ENCODE data around the gene SCUBE1. TPM values are rescaled to one million over a fixed set of nuclear protein-coding genes. Genes with fewer than 3 reads are reported as not detected.
A peak's percentile ranks its signal among the peaks of the same experiment; 100 is the strongest.

Gene SCUBE1
- polyA plus RNA-seq, 1 donor from 2014 or later: not detected

- peaks cover 0 to 2% (median 1%) of the 10 kb centered on the region in 3 donors for H3K4me1 Mint-ChIP-seq
- H3K4me3 Mint-ChIP-seq: no peak overlapping the region
- no peaks in the 10 kb centered on the region for H3K27me3 Mint-ChIP-seq
- no peak overlapping the region for H3K27ac Mint-ChIP-seq
- peaks cover 10% of the 10 kb centered on the region for H3K36me3 Mint-ChIP-seq
- H3K9me3 Mint-ChIP-seq: no peaks in the 10 kb centered on the region
Observed at GRCh38 chr22:43177479-43177878, 165.7 kb downstream of the SCUBE1 start.

- Mint-ChIP-seq H3K9me3 (no peaks in the 10 kb centered on the region), H3K36me3 (peaks cover 8% of the 10 kb centered on the region), H3K27me3 (no peaks in the 10 kb centered on the region), H3K27ac (no peak overlapping the region), H3K4me3 (peak overlapping the region in 1 of 4 donors; percentile 34), H3K4me1 (peaks cover 0 to 2% (median 0%) of the 10 kb centered on the region in 3 donors)
Observed at GRCh38 chr22:43176090-43176489, 167.1 kb downstream of the SCUBE1 start.

- Mint-ChIP-seq H3K9me3 (no peaks in the 10 kb centered on the region), H3K27ac (no peak overlapping the region), H3K4me3 (no peak overlapping the region), H3K4me1 (peaks cover 0 to 2% (median 0%) of the 10 kb centered on the region in 3 donors), H3K27me3 (no peaks in the 10 kb centered on the region), H3K36me3 (peaks cover 7% of the 10 kb centered on the region)
Observed at GRCh38 chr22:43174941-43175531, 168.1 kb downstream of the SCUBE1 start.

- H3K4me1 Mint-ChIP-seq: peaks cover 0 to 2% (median 0%) of the 10 kb centered on the region in 3 donors
- no peaks in the 10 kb centered on the region for H3K27me3 Mint-ChIP-seq
- no peaks in the 10 kb centered on the region for H3K9me3 Mint-ChIP-seq
- H3K36me3 Mint-ChIP-seq: peaks cover 7% of the 10 kb centered on the region
- no peak overlapping the region for H3K4me3 Mint-ChIP-seq
- no peak overlapping the region for H3K27ac Mint-ChIP-seq
Observed at GRCh38 chr22:43173976-43174720, 169.0 kb downstream of the SCUBE1 start.

- Mint-ChIP-seq H3K36me3 (peaks cover 6% of the 10 kb centered on the region), H3K4me1 (peaks cover 0 to 2% (median 0%) of the 10 kb centered on the region in 3 donors), H3K27ac (no peak overlapping the region), H3K4me3 (no peak overlapping the region), H3K9me3 (no peaks in the 10 kb centered on the region), H3K27me3 (no peaks in the 10 kb centered on the region)
Observed at GRCh38 chr22:43173566-43173965, 169.6 kb downstream of the SCUBE1 start.

GRCh38 chr22:43172191-43172590 lies 171.0 kb downstream of the SCUBE1 start:
- Mint-ChIP-seq H3K4me3 (peak overlapping the region in 1 of 4 donors; percentile 47), H3K27ac (no peak overlapping the region), H3K4me1 (no peaks in the 10 kb centered on the region), H3K36me3 (peaks cover 5% of the 10 kb centered on the region), H3K27me3 (no peaks in the 10 kb centered on the region), H3K9me3 (no peaks in the 10 kb centered on the region)

GRCh38 chr22:43171607-43172006 lies 171.6 kb downstream of the SCUBE1 start:
- no peaks in the 10 kb centered on the region for H3K9me3 Mint-ChIP-seq
- peaks cover 5% of the 10 kb centered on the region for H3K36me3 Mint-ChIP-seq
- H3K27me3 Mint-ChIP-seq: no peaks in the 10 kb centered on the region
- no peak overlapping the region for H3K4me3 Mint-ChIP-seq
- H3K27ac Mint-ChIP-seq: no peak overlapping the region
- no peaks in the 10 kb centered on the region for H3K4me1 Mint-ChIP-seq

- Mint-ChIP-seq H3K4me3 (no peak overlapping the region), H3K4me1 (no peaks in the 10 kb centered on the region), H3K27me3 (no peaks in the 10 kb centered on the region), H3K27ac (no peak overlapping the region), H3K36me3 (peaks cover 4% of the 10 kb centered on the region), H3K9me3 (no peaks in the 10 kb centered on the region)
Observed at GRCh38 chr22:43171019-43171491, 172.1 kb downstream of the SCUBE1 start.

GRCh38 chr22:43170131-43170480 lies 173.1 kb downstream of the SCUBE1 start:
- no peaks in the 10 kb centered on the region for H3K9me3 Mint-ChIP-seq
- no peaks in the 10 kb centered on the region for H3K27me3 Mint-ChIP-seq
- H3K36me3 Mint-ChIP-seq: peaks cover 3% of the 10 kb centered on the region
- no peaks in the 10 kb centered on the region for H3K4me1 Mint-ChIP-seq
- H3K27ac Mint-ChIP-seq: no peak overlapping the region
- no peak overlapping the region for H3K4me3 Mint-ChIP-seq

- no peaks in the 10 kb centered on the region for H3K27me3 Mint-ChIP-seq
- H3K27ac Mint-ChIP-seq: no peak overlapping the region
- no peaks in the 10 kb centered on the region for H3K9me3 Mint-ChIP-seq
- no peak overlapping the region for H3K4me3 Mint-ChIP-seq
- H3K4me1 Mint-ChIP-seq: peaks cover under 1 to 1% (median under 1%) of the 10 kb centered on the region in 3 donors
- H3K36me3 Mint-ChIP-seq: peaks cover 3% of the 10 kb centered on the region
Observed at GRCh38 chr22:43169310-43170130, 173.7 kb downstream of the SCUBE1 start.

- H3K4me3 Mint-ChIP-seq: no peak overlapping the region
- peaks cover 7 to 8% (median 8%) of the 10 kb centered on the region in 3 donors for H3K4me1 Mint-ChIP-seq
- peaks cover 3% of the 10 kb centered on the region for H3K36me3 Mint-ChIP-seq
- peaks cover 4% of the 10 kb centered on the region for H3K27me3 Mint-ChIP-seq
- no peak overlapping the region for H3K27ac Mint-ChIP-seq
- no peaks in the 10 kb centered on the region for H3K9me3 Mint-ChIP-seq
Observed at GRCh38 chr22:43168471-43169309, 174.5 kb downstream of the SCUBE1 start.

- Mint-ChIP-seq H3K36me3 (no peaks in the 10 kb centered on the region), H3K27me3 (peaks cover 5% of the 10 kb centered on the region), H3K27ac (no peak overlapping the region), H3K9me3 (no peaks in the 10 kb centered on the region), H3K4me3 (no peak overlapping the region), H3K4me1 (peaks cover 8 to 10% (median 8%) of the 10 kb centered on the region in 3 donors)
Observed at GRCh38 chr22:43167001-43167589, 176.1 kb downstream of the SCUBE1 start.

GRCh38 chr22:43166132-43166930 lies 176.8 kb downstream of the SCUBE1 start:
- Mint-ChIP-seq H3K27ac (no peak overlapping the region), H3K4me3 (no peak overlapping the region), H3K36me3 (no peaks in the 10 kb centered on the region), H3K27me3 (peaks cover 5% of the 10 kb centered on the region), H3K4me1 (peaks cover 8 to 10% (median 8%) of the 10 kb centered on the region in 3 donors), H3K9me3 (no peaks in the 10 kb centered on the region)

All from IgD-negative memory B cell (primary cell).